ENCODE results near the gene C2CD5.
"Not testable (repeated sequence)": the region's sequence is repeated elsewhere in the genome, so short reads cannot be mapped to it uniquely, and the experiment has no call there.

C2CD5 gene

GRCh38 chr12:22535038-22535437 is 9.3 kb downstream of the C2CD5 start:
- DNase-seq, result no peak

- no peak for DNase-seq
These were observed 11.2 kb downstream of the C2CD5 start for GRCh38 chr12:22533155-22533554.

- no peak for DNase-seq
These were observed 12.0 kb downstream of the C2CD5 start for GRCh38 chr12:22532317-22532716.

GRCh38 chr12:22531205-22531604 is 13.1 kb downstream of the C2CD5 start:
- no peak for DNase-seq

GRCh38 chr12:22529281-22530060 is 14.9 kb downstream of the C2CD5 start:
- DNase-seq, result peak; percentile 61

GRCh38 chr12:22527999-22528398 is 16.3 kb downstream of the C2CD5 start:
- DNase-seq, result no peak

GRCh38 chr12:22526836-22527235 is 17.5 kb downstream of the C2CD5 start:
- no peak for DNase-seq

GRCh38 chr12:22525426-22525825 is 18.9 kb downstream of the C2CD5 start:
- no peak for DNase-seq

- DNase-seq, result no peak
These were observed 25.3 kb downstream of the C2CD5 start for GRCh38 chr12:22518998-22519397.

GRCh38 chr12:22518060-22518719 is 26.2 kb downstream of the C2CD5 start:
- DNase-seq, result no peak

GRCh38 chr12:22514875-22515274 is 29.5 kb downstream of the C2CD5 start:
- no peak for DNase-seq

GRCh38 chr12:22505826-22506225 is 38.5 kb downstream of the C2CD5 start:
- no peak for DNase-seq

- no peak for DNase-seq
These were observed 44.2 kb downstream of the C2CD5 start for GRCh38 chr12:22500100-22500499.

GRCh38 chr12:22499445-22499844 is 44.9 kb downstream of the C2CD5 start:
- no peak for DNase-seq

GRCh38 chr12:22494319-22494718 is 50.0 kb downstream of the C2CD5 start:
- no peak for DNase-seq

GRCh38 chr12:22491034-22491433 is 53.3 kb downstream of the C2CD5 start:
- DNase-seq, result no peak

- no peak for DNase-seq
These were observed 55.9 kb downstream of the C2CD5 start for GRCh38 chr12:22488478-22488877.

- not testable (repeated sequence) for DNase-seq
These were observed 56.7 kb downstream of the C2CD5 start for GRCh38 chr12:22487683-22488082.

GRCh38 chr12:22481547-22482104 is 62.7 kb downstream of the C2CD5 start:
- no peak for DNase-seq

- DNase-seq, result not testable (repeated sequence)
These were observed 63.5 kb downstream of the C2CD5 start for GRCh38 chr12:22480814-22481213.

GRCh38 chr12:22480016-22480415 is 64.3 kb downstream of the C2CD5 start:
- DNase-seq, result no peak

GRCh38 chr12:22477894-22478287 is 66.5 kb downstream of the C2CD5 start:
- DNase-seq, result no peak

- peak; percentile 3 for DNase-seq
These were observed 67.0 kb downstream of the C2CD5 start for GRCh38 chr12:22477166-22477893.

- no peak for DNase-seq
These were observed 68.2 kb downstream of the C2CD5 start for GRCh38 chr12:22476133-22476532.

Measured in suppressor macrophage treated with lipopolysaccharide for 4 hours (primary cell).